GM13976 (cell line): ENCODE data around the gene RBCK1.

Experiments
- DNase-seq: peaks from one replicate; pipeline ENCODE4 v3.0.0; 2012; ENCODE audit warnings: low spot score
- CTCF ChIP-seq: IDR thresholded peaks from 2 replicates; pipeline ENCODE4 v1.5.1; 2012; ENCODE audit warnings: borderline replicate concordance, mild to moderate bottlenecking; ENCODE audit not compliant: insufficient read depth; ENCODE audit errors: extremely low read depth, missing control alignments, control extremely low read depth
- in situ Hi-C: fragments of 300-500 bp; cut with MboI; formaldehyde crosslinking; loops from one replicate; pipeline ENCODE4 v1.12.0; 2022; ENCODE audit warnings: low sequenced_read_pairs, mixed read lengths, inconsistent platforms; ENCODE audit not compliant: unreplicated experiment

RBCK1 gene

GRCh38 chr20:480044-480443 is 71.9 kb downstream of the RBCK1 start:
- no peak for TF ChIP-seq CTCF

GRCh38 chr20:481167-481566 is 73.1 kb downstream of the RBCK1 start:
- DNase-seq = no peak
- TF ChIP-seq CTCF = no peak
- in situ Hi-C loops = loop anchor here (5.0 kb wide), 1 partner anchor 124 kb away; no protein-coding TSS in a partner anchor

More at GRCh38 chr20:480044-480443, 71.9 kb downstream of the RBCK1 start:
- in situ Hi-C loops = loop anchor here (5.0 kb wide), 1 partner anchor 123 kb away; no protein-coding TSS in a partner anchor
- DNase-seq = no peak
